RWPE2 (cell line): Measurements from ENCODE around the gene MAMDC2.

Experiments used
- ATAC-seq: fragments of 200-7000 bp; cut with Tn5 transposase; 3 replicates; pipeline ENCODE4 v1.9.1; 2021; ENCODE audit warnings: low read depth
- DNase-seq: peaks from one replicate; pipeline ENCODE4 v3.0.0-alpha.2; 2020; ENCODE audit warnings: low spot score
- H3K27ac ChIP-seq: fragments of 450-650 bp; 2 replicates; pipeline ENCODE4 v1.5.1; 2017; ENCODE audit warnings: mild to moderate bottlenecking; ENCODE audit not compliant: poor library complexity, severe bottlenecking
- H3K27me3 ChIP-seq: fragments of 250-450 bp; sonication (Bioruptor Pico); 2 replicates; pipeline ENCODE4 v1.5.1; 2021; ENCODE audit warnings: mild to moderate bottlenecking, moderate library complexity; ENCODE audit not compliant: insufficient read depth, poor library complexity, severe bottlenecking
- H3K36me3 ChIP-seq: fragments of 250-450 bp; sonication (Bioruptor Pico); 2 replicates; pipeline ENCODE4 v1.5.1; 2020; ENCODE audit warnings: low read depth, mild to moderate bottlenecking, moderate library complexity
- H3K4me1 ChIP-seq: fragments of 250-450 bp; sonication (Bioruptor Pico); 2 replicates; pipeline ENCODE4 v1.5.1; 2021; ENCODE audit warnings: mild to moderate bottlenecking, moderate library complexity; ENCODE audit not compliant: insufficient read depth, poor library complexity, severe bottlenecking
- H3K4me3 ChIP-seq: fragments of 250-450 bp; sonication (Bioruptor Pico); 2 replicates; pipeline ENCODE4 v1.5.1; 2021; ENCODE audit warnings: mild to moderate bottlenecking, moderate library complexity; ENCODE audit not compliant: severe bottlenecking
- H3K9me3 ChIP-seq: fragments of 250-450 bp; sonication (Bioruptor Pico); 2 replicates; pipeline ENCODE4 v1.5.1; 2021; ENCODE audit warnings: mild to moderate bottlenecking, moderate library complexity; ENCODE audit not compliant: severe bottlenecking
- TF ChIP-seq, protein P1 (sequence below): fragments of 450-650 bp; IDR thresholded peaks from one replicate; pipeline ENCODE4 v1.5.1; 2017; ENCODE audit warnings: mild to moderate bottlenecking, moderate library complexity; ENCODE audit not compliant: poor library complexity, severe bottlenecking

MAMDC2 gene

GRCh38 chr9:70170151-70170790, 126.6 kb downstream of the MAMDC2 start:
- DNase-seq, result no peak

DNA sequence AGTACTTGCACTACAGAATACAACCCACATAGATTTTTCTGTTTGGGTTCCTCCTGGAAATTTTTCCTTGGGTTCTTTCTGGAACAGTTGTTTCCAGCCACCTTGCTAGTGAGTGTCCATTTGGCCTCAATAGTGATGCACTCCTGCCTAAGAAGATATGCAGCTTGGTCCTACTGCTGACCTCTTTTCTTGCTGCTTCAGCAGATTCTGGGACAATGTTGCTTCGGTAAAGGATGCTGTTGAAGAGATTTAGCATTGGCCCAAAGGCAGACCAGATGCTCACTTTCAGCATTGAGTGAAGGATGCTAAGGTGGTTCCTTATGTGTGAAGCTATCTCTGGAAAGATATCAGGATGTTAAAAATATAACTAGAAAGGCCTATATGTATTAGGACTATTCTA, 128.9 kb downstream of the MAMDC2 start:
- H3K27me3 ChIP-seq, result no peaks in the 10 kb centered on the region
- H3K27ac ChIP-seq, result no peak overlapping the region
- no peak overlapping the region for H3K4me3 ChIP-seq
- no peaks in the 10 kb centered on the region for H3K9me3 ChIP-seq
- TF ChIP-seq, protein P1, sequence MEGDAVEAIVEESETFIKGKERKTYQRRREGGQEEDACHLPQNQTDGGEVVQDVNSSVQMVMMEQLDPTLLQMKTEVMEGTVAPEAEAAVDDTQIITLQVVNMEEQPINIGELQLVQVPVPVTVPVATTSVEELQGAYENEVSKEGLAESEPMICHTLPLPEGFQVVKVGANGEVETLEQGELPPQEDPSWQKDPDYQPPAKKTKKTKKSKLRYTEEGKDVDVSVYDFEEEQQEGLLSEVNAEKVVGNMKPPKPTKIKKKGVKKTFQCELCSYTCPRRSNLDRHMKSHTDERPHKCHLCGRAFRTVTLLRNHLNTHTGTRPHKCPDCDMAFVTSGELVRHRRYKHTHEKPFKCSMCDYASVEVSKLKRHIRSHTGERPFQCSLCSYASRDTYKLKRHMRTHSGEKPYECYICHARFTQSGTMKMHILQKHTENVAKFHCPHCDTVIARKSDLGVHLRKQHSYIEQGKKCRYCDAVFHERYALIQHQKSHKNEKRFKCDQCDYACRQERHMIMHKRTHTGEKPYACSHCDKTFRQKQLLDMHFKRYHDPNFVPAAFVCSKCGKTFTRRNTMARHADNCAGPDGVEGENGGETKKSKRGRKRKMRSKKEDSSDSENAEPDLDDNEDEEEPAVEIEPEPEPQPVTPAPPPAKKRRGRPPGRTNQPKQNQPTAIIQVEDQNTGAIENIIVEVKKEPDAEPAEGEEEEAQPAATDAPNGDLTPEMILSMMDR, result no peak
- no peak for ATAC-seq
- no peak for DNase-seq
- H3K4me1 ChIP-seq, result no peaks in the 10 kb centered on the region
- H3K36me3 ChIP-seq, result no peaks in the 10 kb centered on the region

More at GRCh38 chr9:70170151-70170790, 126.6 kb downstream of the MAMDC2 start:
- Histone ChIP-seq H3K4me3 (no peak overlapping the region), H3K27me3 (no peaks in the 10 kb centered on the region), H3K4me1 (no peaks in the 10 kb centered on the region), H3K36me3 (no peaks in the 10 kb centered on the region), H3K9me3 (no peaks in the 10 kb centered on the region), H3K27ac (no peak overlapping the region)
- TF ChIP-seq, protein P1, result no peak
- ATAC-seq, result no peak

DNA sequence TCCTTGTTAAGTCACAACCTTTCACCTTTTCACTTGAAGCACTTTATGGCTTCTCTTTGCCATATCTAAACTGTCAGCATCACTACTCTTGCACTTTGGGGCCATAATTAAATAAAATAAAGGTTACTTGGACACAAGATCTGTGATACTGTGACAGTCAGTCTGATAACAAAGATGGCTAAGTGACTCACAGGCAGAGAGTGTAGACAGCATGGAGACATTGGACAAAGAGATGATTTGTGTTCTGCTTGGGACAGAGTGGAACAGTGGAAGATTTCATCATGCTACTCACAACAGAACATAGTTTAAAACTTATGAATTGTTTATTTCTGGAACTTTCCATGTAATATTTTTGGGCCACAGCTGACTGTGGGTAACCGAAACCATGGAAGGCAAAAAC, 133.5 kb downstream of the MAMDC2 start:
- no peak for ATAC-seq
- H3K4me1 ChIP-seq, result no peaks in the 10 kb centered on the region
- no peaks in the 10 kb centered on the region for H3K27me3 ChIP-seq
- H3K4me3 ChIP-seq, result no peak overlapping the region
- DNase-seq, result no peak
- TF ChIP-seq, protein P1, result no peak
- H3K36me3 ChIP-seq, result no peaks in the 10 kb centered on the region
- peaks cover 2% of the 10 kb centered on the region for H3K9me3 ChIP-seq
- H3K27ac ChIP-seq, result no peak overlapping the region

DNA sequence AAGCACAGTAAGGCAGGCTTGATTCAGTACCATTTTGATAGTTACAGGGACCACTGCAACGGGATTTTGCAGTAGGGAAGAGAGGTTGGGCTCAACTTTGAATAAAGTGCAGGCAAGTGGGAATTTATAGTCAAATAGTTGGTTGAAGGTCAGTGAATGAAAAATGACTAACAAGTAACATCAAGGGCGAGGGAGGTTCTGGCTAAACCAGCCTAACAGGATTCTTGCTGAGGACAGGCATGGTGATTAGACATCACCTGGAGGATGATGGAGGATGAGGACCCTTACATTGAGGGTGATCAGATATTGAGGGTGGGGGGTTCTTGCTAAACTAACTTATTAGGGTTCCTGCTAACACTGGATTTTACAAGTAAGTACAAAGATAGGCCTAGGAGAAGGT, 149.1 kb downstream of the MAMDC2 start:
- H3K27me3 ChIP-seq, result no peaks in the 10 kb centered on the region
- H3K36me3 ChIP-seq, result no peaks in the 10 kb centered on the region
- H3K27ac ChIP-seq, result no peak overlapping the region
- DNase-seq, result no peak
- TF ChIP-seq, protein P1, result no peak
- no peak for ATAC-seq
- no peak overlapping the region for H3K4me3 ChIP-seq
- H3K9me3 ChIP-seq, result no peaks in the 10 kb centered on the region
- H3K4me1 ChIP-seq, result peaks cover 5% of the 10 kb centered on the region

GRCh38 chr9:70195456-70195855, 151.8 kb downstream of the MAMDC2 start:
- no peak overlapping the region for H3K27ac ChIP-seq
- no peaks in the 10 kb centered on the region for H3K36me3 ChIP-seq
- no peak overlapping the region for H3K4me3 ChIP-seq
- peaks cover 5% of the 10 kb centered on the region for H3K4me1 ChIP-seq
- H3K27me3 ChIP-seq, result no peaks in the 10 kb centered on the region
- TF ChIP-seq, protein P1, result no peak
- H3K9me3 ChIP-seq, result no peaks in the 10 kb centered on the region
- no peak for ATAC-seq
- DNase-seq, result no peak
